Right lobe of liver (tissue), 6 donors: ENCODE measurements around the gene BICDL2. TPM values are rescaled to one million over a fixed set of nuclear protein-coding genes. Genes with fewer than 3 reads are reported as not detected.

Experiments used
- ATAC-seq, 4 donors: fragments of 200-7000 bp; cut with Tn5 transposase; one replicate each; pipeline ENCODE4 v1.9.1; 2020; ENCODE audit warnings: mild to moderate bottlenecking in 4 of 4, moderate library complexity in 4 of 4
- DNase-seq, 3 donors: peaks; one replicate each; pipeline ENCODE4 v3.0.0-alpha.2; 2020
- H3K27ac ChIP-seq, 3 donors: fragments of 200-600 bp; one replicate each; pipeline ENCODE4 v1.8.0; 2022
- H3K27me3 ChIP-seq, 2 donors: fragments of 200-600 bp; one replicate each; pipeline ENCODE4 v1.8.0; 2022
- H3K36me3 ChIP-seq, 4 donors: fragments of 200-600 bp; sonication (generic) in 1 of 4; one replicate each; pipeline versions ENCODE4 v1.5.1 to v1.8.0; 2017 to 2022; ENCODE audit warnings: control low read depth in 1 of 4
- H3K4me1 ChIP-seq, 4 donors: fragments of 200-600 bp; sonication (generic) in 1 of 4; one replicate each; pipeline versions ENCODE4 v1.5.1 to v1.8.0; 2017 to 2022; ENCODE audit warnings: control low read depth in 1 of 4
- H3K4me3 ChIP-seq, 3 donors: fragments of 200-600 bp; one replicate each; pipeline ENCODE4 v1.8.0; 2022
- H3K9me3 ChIP-seq, 4 donors: fragments of 200-600 bp; sonication (generic) in 1 of 4; one replicate each; pipeline versions ENCODE4 v1.5.1 to v1.8.0; 2017 to 2022; ENCODE audit warnings: control low read depth in 1 of 4
- CTCF ChIP-seq, 4 donors: fragments of 200-600 bp in 3 of 4; fragments of 450-650 bp in 1 of 4; IDR thresholded peaks; one replicate each; pipeline versions ENCODE4 v1.5.1 to v1.8.0; 2016 to 2022; ENCODE audit warnings: antibody characterized with exemption in 4 of 4, mild to moderate bottlenecking in 2 of 4
- POLR2A ChIP-seq: fragments of 450-650 bp; IDR thresholded peaks from one replicate; pipeline ENCODE4 v1.6.1; 2017; ENCODE audit warnings: antibody characterized with exemption, mild to moderate bottlenecking
- WGBS: methylation state at CpG from one replicate; pipeline ENCODE4 v1.1.6; 2018; ENCODE audit warnings: low coverage, low lambda C conversion rate; ENCODE audit not compliant: insufficient coverage; ENCODE audit errors: missing lambda C conversion rate; 5-methylcytosine and 5-hydroxymethylcytosine counted together
- intact Hi-C, 2 donors: fragments of 100-400 bp; cut with DNase I; formaldehyde crosslinking; loops; one replicate each; pipeline versions ENCODE4 v1.11.2 to v1.14.1; 2022
- total RNA-seq, 6 experiments: library from RNA; depleted of rRNA in 2 of 6; stranded (reverse); fragments of >200 nt in 2 of 6; fragmentation: NEBNext Ultra II Directional in 3 of 6; extraction: Animal tissue kit (Norgen Biotek cat#: 25700) in 3 of 6; gene quantifications; one replicate each; pipeline versions ENCODE4 v1.1.0 to v1.2.4, GENCODE V29; 2016 to 2023
- donor health status: DM: no; HTN: yes; CAD: no.
- donor health status: DM: no; HTN: no; CAD: no.
- donor health status: DM: no; HTN: no; CAD: no.
- donor health status: DM: no; HTN: yes; CAD: no.
- donor health status: DM: no; HTN: yes; CAD: no.

BICDL2 gene
- total RNA-seq, 6 experiments from 2014 or later, result 0.11 to 0.58 (median 0.48) TPM; not detected in 1

GRCh38 chr16:3051494-3051893 is 14.8 kb upstream of the BICDL2 start:
- H3K9me3 ChIP-seq, result no peaks in the 10 kb centered on the region
- WGBS, result 25% methylated on average over 2 of the region's 9 CpGs
- H3K27ac ChIP-seq, result no peak overlapping the region
- H3K27me3 ChIP-seq, result peaks cover 0 to 7% of the 10 kb centered on the region in 2 donors
- intact Hi-C loops, result no loop called here
- no peaks in the 10 kb centered on the region for H3K36me3 ChIP-seq
- H3K4me3 ChIP-seq, result no peak overlapping the region
- ATAC-seq, result no peak
- DNase-seq, result no peak
- H3K4me1 ChIP-seq, result peaks cover 0 to 5% (median 0%) of the 10 kb centered on the region in 4 donors
- no peak for TF ChIP-seq POLR2A
- TF ChIP-seq CTCF (IDR thresholded peaks at IDR 0.05), result no peak

- no peak for TF ChIP-seq CTCF (IDR thresholded peaks at IDR 0.05)
- TF ChIP-seq POLR2A, result no peak
- no peak overlapping the region for H3K4me3 ChIP-seq
- no peaks in the 10 kb centered on the region for H3K36me3 ChIP-seq
- intact Hi-C loops, result no loop called here
- H3K4me1 ChIP-seq, result peaks cover 0 to 9% (median 0%) of the 10 kb centered on the region in 4 donors
- H3K9me3 ChIP-seq, result no peaks in the 10 kb centered on the region
- H3K27me3 ChIP-seq, result peaks cover 0 to 12% of the 10 kb centered on the region in 2 donors
- 44% methylated on average over 3 of the region's 4 CpGs for WGBS
- DNase-seq, result no peak
- ATAC-seq, result no peak
- no peak overlapping the region for H3K27ac ChIP-seq
Measured at GRCh38 chr16:3051009-3051408, 14.3 kb upstream of the BICDL2 start.

DNA sequence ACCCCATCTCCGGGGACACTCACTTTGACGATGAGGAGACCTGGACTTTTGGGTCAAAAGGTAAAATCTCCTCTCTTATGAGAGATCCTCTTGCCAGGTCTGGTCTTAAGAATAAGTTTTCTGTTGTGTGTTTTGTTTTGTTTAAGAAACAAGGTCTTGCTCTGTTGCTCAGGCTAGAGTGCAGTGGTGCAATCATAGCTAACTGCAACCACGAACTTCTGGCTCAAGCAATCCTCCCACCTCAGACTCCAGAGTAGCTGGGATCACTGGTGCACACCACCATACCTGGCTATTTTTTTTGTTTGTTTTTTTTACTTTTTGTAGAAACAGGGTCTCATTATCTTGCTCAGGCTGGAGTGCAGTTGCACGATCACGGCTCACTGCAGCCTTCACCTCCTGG is 13.7 kb upstream of the BICDL2 start:
- no peak for TF ChIP-seq CTCF (IDR thresholded peaks at IDR 0.05)
- no peak for TF ChIP-seq POLR2A
- H3K27ac ChIP-seq, result no peak overlapping the region
- WGBS, result 62% methylated on average over 3 of the region's 5 CpGs
- no peaks in the 10 kb centered on the region for H3K36me3 ChIP-seq
- no peaks in the 10 kb centered on the region for H3K9me3 ChIP-seq
- H3K4me1 ChIP-seq, result peaks cover 0 to 13% (median 0%) of the 10 kb centered on the region in 4 donors
- intact Hi-C loops, result no loop called here
- H3K27me3 ChIP-seq, result peaks cover 0 to 16% of the 10 kb centered on the region in 2 donors
- H3K4me3 ChIP-seq, result no peak overlapping the region
- ATAC-seq (no peak), DNase-seq (no peak)

GRCh38 chr16:3049921-3050481 is 13.3 kb upstream of the BICDL2 start:
- no peaks in the 10 kb centered on the region for H3K36me3 ChIP-seq
- ATAC-seq (no peak), DNase-seq (no peak)
- TF ChIP-seq POLR2A, result no peak
- TF ChIP-seq CTCF (IDR thresholded peaks at IDR 0.05), result no peak
- peaks cover 0 to 16% (median 0%) of the 10 kb centered on the region in 4 donors for H3K4me1 ChIP-seq
- intact Hi-C loops, result no loop called here
- no peaks in the 10 kb centered on the region for H3K9me3 ChIP-seq
- H3K27ac ChIP-seq, result no peak overlapping the region
- H3K27me3 ChIP-seq, result peaks cover 0 to 20% of the 10 kb centered on the region in 2 donors
- 76% methylated on average over 8 of the region's 26 CpGs for WGBS
- no peak overlapping the region for H3K4me3 ChIP-seq
